GM13976 (cell line): ENCODE data around the gene ITGA1.
"Not testable (repeated sequence)": the region's sequence is repeated elsewhere in the genome, so short reads cannot be mapped to it uniquely, and the experiment has no call there.

ENCODE experiments used
- DNase-seq: peaks from one replicate; pipeline ENCODE4 v3.0.0; 2012; ENCODE audit warnings: low spot score
- in situ Hi-C: fragments of 300-500 bp; cut with MboI; formaldehyde crosslinking; loops from one replicate; pipeline ENCODE4 v1.12.0; 2022; ENCODE audit warnings: low sequenced_read_pairs, mixed read lengths, inconsistent platforms; ENCODE audit not compliant: unreplicated experiment
- TF ChIP-seq, protein P1 (sequence below): IDR thresholded peaks from 2 replicates; pipeline ENCODE4 v1.5.1; 2012; ENCODE audit warnings: borderline replicate concordance, mild to moderate bottlenecking; ENCODE audit not compliant: insufficient read depth; ENCODE audit errors: extremely low read depth, missing control alignments, control extremely low read depth

ITGA1 gene

DNA sequence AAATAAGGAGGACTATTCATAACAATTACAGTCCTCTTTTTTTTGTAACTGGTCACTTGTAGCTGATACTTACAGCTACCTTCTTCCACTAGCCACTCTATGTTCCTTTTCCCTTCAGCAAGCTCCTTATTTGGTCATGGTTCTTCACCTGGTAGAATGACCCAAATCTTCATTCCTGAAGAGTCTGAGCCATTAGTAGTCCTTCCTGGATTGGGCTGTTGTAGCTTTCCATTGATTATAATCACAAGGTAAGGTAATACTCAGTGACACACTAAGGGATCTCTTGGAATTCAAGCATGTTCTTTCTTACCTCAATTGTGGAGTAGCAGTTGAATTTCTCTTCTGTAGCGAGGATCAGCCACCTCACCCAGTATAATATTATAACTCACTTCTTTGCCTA lies 175.9 kb downstream of the ITGA1 start:
- no peak for DNase-seq
- TF ChIP-seq, protein P1, sequence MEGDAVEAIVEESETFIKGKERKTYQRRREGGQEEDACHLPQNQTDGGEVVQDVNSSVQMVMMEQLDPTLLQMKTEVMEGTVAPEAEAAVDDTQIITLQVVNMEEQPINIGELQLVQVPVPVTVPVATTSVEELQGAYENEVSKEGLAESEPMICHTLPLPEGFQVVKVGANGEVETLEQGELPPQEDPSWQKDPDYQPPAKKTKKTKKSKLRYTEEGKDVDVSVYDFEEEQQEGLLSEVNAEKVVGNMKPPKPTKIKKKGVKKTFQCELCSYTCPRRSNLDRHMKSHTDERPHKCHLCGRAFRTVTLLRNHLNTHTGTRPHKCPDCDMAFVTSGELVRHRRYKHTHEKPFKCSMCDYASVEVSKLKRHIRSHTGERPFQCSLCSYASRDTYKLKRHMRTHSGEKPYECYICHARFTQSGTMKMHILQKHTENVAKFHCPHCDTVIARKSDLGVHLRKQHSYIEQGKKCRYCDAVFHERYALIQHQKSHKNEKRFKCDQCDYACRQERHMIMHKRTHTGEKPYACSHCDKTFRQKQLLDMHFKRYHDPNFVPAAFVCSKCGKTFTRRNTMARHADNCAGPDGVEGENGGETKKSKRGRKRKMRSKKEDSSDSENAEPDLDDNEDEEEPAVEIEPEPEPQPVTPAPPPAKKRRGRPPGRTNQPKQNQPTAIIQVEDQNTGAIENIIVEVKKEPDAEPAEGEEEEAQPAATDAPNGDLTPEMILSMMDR, result no peak
- in situ Hi-C loops, result no loop called here

DNA sequence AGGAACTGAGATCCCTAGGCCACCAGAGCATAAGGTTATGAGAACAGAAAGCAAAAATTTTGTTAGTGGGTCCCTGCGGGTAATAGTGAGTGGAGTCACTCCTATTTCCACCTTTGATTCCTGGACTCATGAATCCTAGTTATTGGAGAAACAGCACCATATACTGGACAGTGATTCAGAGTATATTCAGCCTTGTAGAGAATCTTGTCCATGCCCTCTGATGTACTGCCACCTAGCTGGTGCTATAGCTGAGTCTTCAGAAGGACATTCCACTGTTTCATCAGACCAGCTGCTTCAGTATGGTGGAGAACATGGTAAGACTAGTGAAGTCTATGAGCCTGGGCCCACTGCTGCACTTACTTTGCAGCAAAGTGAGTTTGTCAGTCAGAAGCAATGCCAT lies 176.4 kb downstream of the ITGA1 start:
- TF ChIP-seq, protein P1, result no peak
- in situ Hi-C loops, result no loop called here
- DNase-seq, result no peak

DNA sequence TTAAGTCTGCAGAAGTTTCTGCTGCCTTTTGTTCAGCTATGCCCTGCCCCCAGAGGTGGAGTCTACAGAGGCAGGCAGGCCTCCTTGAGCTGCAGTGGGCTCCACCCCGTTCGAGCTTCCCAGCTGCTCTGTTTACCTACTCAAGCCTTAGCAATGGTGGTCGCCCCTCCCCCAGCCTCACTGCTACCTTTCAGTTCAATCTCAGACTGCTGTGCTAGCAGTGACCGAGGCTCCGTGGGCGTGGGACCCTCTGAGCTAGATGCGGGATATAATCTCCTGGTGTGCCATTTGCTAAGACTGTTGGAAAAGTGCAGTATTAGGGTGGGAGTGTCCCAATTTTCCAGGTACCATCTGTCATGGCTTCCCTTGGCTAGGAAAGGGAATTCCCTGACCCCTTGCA lies 188.4 kb downstream of the ITGA1 start:
- DNase-seq, in situ Hi-C loops: not testable (repeated sequence)

DNA sequence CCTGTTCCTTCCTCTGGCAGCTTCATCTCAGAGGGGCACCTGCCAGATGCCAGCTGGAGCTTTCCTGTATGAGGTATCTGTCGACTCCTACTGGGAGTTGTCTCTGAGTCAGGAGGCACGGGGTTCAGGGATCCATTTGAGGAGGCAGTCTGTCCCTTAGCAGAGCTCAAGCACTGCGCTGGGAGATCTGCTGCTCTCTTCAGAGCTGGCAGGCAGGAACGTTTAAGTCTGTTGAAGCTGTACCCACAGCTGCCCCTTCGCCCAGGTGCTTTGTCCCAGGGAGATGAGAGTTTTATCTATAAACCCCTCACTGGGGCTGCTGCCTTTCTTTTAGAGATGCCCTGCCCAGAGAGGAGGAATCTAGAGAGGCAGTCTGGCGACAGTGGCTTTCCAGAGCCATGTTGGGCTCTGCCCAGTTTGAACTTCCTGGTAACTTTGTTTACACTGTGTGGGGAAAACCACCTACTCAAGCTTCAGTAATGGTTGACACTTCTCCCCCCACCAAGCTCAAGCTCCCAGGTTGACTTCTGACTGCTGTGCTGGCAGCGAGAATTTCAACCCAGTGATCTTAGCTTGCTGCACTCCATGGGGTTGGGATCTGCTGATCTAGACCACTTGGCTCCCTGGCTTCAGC lies 189.7 kb downstream of the ITGA1 start:
- TF ChIP-seq, protein P1, result no peak
- in situ Hi-C loops, result no loop called here
- DNase-seq, result no peak

DNA sequence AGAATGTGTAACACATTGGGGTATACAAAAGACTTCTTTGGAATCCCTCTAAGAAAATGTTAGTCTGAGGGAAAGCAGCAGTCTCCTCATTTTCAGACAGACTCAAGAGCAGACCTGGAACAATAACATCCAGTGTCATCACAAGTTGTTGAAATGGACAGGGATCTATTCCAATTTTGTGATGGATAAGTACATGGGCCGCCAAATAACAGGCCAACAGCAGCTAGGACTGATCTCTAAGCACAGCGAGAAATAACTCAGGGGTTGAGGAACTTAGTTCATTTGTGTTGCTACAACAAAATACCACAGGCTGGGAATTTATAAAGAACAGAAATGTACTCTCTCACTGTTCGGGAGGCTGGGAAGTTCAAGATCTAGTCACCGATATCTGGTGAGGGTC lies 193.8 kb downstream of the ITGA1 start:
- TF ChIP-seq, protein P1, result no peak
- in situ Hi-C loops, result no loop called here
- no peak for DNase-seq

DNA sequence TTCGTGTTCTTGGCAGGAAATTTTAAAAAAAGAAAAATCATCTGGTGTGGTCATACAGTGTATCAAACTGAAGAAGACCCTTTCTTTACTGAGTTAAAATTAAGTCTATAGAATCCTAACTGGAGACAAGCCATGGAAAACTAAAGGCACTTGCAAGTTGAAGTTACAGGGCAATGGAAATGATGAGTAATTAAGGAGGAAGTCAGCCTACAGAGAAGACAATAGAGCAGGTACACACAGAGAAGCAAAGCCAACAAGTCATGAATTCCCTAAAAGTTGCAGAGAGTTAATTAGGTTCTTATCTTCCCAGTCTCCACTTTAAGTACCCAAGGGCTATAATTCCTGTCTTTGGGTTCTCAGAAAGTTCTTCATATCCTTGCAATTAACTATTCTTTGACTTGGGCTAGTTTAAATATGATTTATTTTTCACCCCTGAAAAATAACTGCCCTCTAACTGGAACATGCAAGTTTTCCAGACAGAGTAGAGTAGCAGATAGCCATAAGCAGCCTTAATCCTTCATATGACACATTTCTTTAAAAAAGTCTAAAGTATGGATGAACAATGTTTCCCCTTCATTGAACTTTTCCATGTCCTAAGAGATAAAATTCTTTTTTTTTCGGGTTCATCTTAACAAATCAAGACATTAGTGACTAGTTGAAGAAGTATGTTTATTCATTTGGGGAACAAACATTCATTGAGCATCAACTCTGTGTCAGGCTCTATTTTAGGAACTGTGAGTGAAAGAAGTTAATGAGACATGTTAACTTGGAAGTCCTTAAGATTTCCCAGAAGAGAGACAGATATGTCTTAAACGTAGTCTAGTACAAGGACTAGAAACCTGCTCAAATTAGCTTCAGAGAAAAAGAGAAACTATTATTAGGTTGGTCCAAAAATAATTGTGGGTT lies 196.3 kb downstream of the ITGA1 start:
- TF ChIP-seq, protein P1, result no peak
- in situ Hi-C loops, result no loop called here
- no peak for DNase-seq

DNA sequence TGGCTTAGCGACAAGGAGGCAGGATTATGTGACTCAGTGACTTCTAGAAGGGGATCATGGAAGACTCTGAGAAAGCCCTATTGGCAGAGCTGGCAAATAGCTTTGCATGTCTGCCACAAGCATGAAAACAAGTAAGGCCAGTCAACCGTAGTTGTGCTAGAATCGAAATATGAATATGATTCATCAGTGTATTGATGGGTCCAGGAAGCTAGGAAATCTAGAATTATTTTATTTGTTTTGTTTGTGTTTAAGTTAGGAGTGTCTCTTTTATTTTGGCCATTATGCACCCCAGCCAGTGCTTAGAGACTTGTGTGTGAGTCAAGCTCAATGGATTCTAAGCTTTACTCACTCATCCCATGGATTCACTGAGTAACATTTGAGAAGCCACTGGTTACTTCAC lies 197.6 kb downstream of the ITGA1 start:
- TF ChIP-seq, protein P1, result no peak
- in situ Hi-C loops, result no loop called here
- no peak for DNase-seq
